Left lung (tissue), 10 donors: ENCODE measurements around the gene ISYNA1. TPM values are rescaled to one million over a fixed set of nuclear protein-coding genes. Genes with fewer than 3 reads are reported as not detected.
A peak's percentile ranks its signal among the peaks of the same experiment; 100 is the strongest.

Experiments
- ATAC-seq: fragments of 200-7000 bp; cut with Tn5 transposase; one replicate; pipeline ENCODE4 v1.9.1; 2020; ENCODE audit warnings: moderate library complexity
- DNase-seq, 4 donors: peaks; one replicate each; pipeline ENCODE4 v3.0.0-alpha.2; 2013 to 2020
- H3K27ac ChIP-seq, 2 donors: fragments of 200-600 bp; sonication (generic) in 1 of 2; one replicate each; pipeline versions ENCODE4 v1.5.0 to v1.8.0; 2020 to 2021
- H3K27me3 ChIP-seq, 2 donors: fragments of 200-600 bp; sonication (generic) in 1 of 2; one replicate each; pipeline versions ENCODE4 v1.5.0 to v1.8.0; 2020 to 2021
- H3K36me3 ChIP-seq, 2 donors: fragments of 200-600 bp; sonication (generic) in 1 of 2; one replicate each; pipeline versions ENCODE4 v1.5.0 to v1.8.0; 2020 to 2021
- H3K4me1 ChIP-seq, 2 donors: fragments of 200-600 bp; one replicate each; pipeline ENCODE4 v1.8.0; 2021
- H3K4me3 ChIP-seq, 2 donors: fragments of 200-600 bp; sonication (generic) in 1 of 2; one replicate each; pipeline versions ENCODE4 v1.5.0 to v1.8.0; 2020 to 2021; ENCODE audit warnings: mild to moderate bottlenecking in 1 of 2
- H3K9me3 ChIP-seq, 2 donors: fragments of 200-600 bp; sonication (generic) in 1 of 2; one replicate each; pipeline versions ENCODE4 v1.5.0 to v1.8.0; 2020 to 2021
- intact Hi-C, 2 donors: fragments of 100-400 bp; cut with DNase I; formaldehyde crosslinking; loops; one replicate each; pipeline versions ENCODE4 v1.11.2 to v1.14.2; 2022
- microRNA-seq, 2 donors: library from miRNA; unstranded; fragments of <30 nt; microRNA quantifications; one replicate each; pipeline ENCODE4, GENCODE V29; 2019
- polyA plus RNA-seq, 6 donors: library from polyadenylated mRNA; unstranded; fragments of 120-200 nt; gene quantifications; one replicate each; pipeline ENCODE4 v1.2.1, GENCODE V29; 2013; ENCODE audit not compliant: insufficient read length in 6 of 6
- total RNA-seq, 2 donors: library from RNA; stranded (reverse); fragmentation: NEBNext Ultra II Directional; extraction: Animal tissue kit (Norgen Biotek cat#: 25700); gene quantifications; one replicate each; pipeline ENCODE4 v1.2.1, GENCODE V29; 2021
- TF ChIP-seq, protein P1 (sequence below), 2 donors: fragments of 200-600 bp; sonication (generic) in 1 of 2; IDR thresholded peaks; one replicate each; pipeline versions ENCODE4 v1.5.0 to v1.8.0; 2021; ENCODE audit warnings: antibody characterized with exemption in 2 of 2
- donor health status: DM: no; HTN: yes; CAD: no.
- donor health status: DM: no; HTN: no; CAD: no.

The ISYNA1 gene
- total and polyA plus RNA-seq, 8 donors: 22.8 to 159 (median 119) TPM

DNA sequence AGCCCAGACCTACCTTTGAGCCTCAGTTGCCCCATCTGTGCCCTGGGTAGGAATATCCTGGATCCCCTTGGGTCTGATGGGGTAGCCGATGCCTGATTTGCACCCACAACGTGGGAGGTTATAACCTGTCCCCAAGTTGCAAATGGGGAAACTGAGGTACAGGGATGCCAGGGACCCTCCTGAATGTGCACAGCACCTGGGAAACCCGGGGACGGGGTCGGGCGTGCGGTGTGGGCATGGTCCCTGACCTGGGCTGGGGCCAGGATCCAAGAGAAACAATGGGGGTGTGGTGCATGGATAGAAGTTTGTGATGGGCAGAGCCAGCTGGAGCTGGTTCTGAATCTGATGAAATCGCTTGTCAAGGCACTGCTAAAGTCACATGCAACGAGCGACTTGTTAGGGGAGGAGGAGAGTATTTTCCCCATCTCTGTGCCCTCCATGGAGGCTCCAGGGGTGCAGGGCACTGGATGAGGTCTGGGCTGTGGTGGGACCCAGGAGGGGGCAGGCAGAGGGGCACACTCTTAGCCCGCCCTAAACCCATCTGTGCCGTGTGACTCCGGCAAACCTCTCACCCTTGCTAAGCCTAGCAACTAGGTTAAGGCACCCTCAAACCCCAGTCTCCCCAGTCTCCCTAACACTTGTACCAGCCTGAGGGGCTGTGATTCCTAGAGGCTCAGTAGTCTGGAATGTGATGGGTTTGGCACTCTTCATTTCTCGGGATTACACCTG, 51.2 kb downstream of the ISYNA1 start:
- H3K36me3 ChIP-seq: peaks cover 0 to 36% of the 10 kb centered on the region in 2 donors
- H3K27ac ChIP-seq: peak overlapping the region in 1 of 2 donors; percentile 80
- H3K9me3 ChIP-seq: no peaks in the 10 kb centered on the region
- TF ChIP-seq, protein P1, sequence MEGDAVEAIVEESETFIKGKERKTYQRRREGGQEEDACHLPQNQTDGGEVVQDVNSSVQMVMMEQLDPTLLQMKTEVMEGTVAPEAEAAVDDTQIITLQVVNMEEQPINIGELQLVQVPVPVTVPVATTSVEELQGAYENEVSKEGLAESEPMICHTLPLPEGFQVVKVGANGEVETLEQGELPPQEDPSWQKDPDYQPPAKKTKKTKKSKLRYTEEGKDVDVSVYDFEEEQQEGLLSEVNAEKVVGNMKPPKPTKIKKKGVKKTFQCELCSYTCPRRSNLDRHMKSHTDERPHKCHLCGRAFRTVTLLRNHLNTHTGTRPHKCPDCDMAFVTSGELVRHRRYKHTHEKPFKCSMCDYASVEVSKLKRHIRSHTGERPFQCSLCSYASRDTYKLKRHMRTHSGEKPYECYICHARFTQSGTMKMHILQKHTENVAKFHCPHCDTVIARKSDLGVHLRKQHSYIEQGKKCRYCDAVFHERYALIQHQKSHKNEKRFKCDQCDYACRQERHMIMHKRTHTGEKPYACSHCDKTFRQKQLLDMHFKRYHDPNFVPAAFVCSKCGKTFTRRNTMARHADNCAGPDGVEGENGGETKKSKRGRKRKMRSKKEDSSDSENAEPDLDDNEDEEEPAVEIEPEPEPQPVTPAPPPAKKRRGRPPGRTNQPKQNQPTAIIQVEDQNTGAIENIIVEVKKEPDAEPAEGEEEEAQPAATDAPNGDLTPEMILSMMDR (IDR thresholded peaks at IDR 0.05): no peak
- H3K4me1 ChIP-seq: peaks cover 12 to 68% of the 10 kb centered on the region in 2 donors
- no peak for DNase-seq
- no peaks in the 10 kb centered on the region for H3K27me3 ChIP-seq
- peak; percentile 5 for ATAC-seq
- intact Hi-C loops: no loop called here
- H3K4me3 ChIP-seq: peak overlapping the region; percentile 33 to 43

DNA sequence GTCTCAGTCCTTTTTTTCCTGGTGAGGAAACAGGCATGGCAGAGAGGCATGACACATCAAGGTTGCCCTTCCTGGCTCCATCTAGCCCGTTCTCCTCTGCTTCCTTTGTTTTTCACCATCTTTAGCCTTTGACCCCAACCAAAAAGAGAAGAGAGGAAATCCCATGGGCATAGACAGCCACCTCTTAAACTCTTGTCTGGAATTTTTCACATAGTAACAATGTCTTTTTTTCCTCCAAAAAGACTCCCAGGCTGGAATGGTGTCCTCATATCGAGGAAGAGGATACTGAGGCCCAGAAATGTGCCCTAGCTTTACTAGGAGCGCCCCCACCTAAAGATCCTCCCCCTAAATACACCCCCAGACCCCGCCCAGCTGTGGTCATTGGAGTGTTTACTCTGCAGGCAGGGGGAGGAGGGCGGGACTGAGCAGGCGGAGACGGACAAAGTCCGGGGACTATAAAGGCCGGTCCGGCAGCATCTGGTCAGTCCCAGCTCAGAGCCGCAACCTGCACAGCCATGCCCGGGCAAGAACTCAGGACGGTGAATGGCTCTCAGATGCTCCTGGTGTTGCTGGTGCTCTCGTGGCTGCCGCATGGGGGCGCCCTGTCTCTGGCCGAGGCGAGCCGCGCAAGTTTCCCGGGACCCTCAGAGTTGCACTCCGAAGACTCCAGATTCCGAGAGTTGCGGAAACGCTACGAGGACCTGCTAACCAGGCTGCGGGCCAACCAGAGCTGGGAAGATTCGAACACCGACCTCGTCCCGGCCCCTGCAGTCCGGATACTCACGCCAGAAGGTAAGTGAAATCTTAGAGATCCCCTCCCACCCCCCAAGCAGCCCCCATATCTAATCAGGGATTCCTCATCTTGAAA, 52.0 kb downstream of the ISYNA1 start, which contains the start of gene GDF15:
TSS of gene GDF15 (plus strand) at position 484 of the 868 bp plus-strand sequence. CDS start at position 516, 32 bp downstream.
- peak in 3 of 4 donors; percentile 70 to 91 (median 91) for DNase-seq
- Histone ChIP-seq H3K4me1 (peaks cover 12 to 65% of the 10 kb centered on the region in 2 donors), H3K27me3 (no peaks in the 10 kb centered on the region), H3K9me3 (no peaks in the 10 kb centered on the region), H3K27ac (peak within 1 kb of the TSS; percentile 2 to 80), H3K36me3 (peaks cover 0 to 28% of the 10 kb centered on the region in 2 donors), H3K4me3 (peak within 1 kb of the TSS; percentile 33 to 43)
- peak; percentile 77 for ATAC-seq
- intact Hi-C loops: no loop called here
- TF ChIP-seq, protein P1 (IDR thresholded peaks at IDR 0.05): peak; percentile 36 to 64

DNA sequence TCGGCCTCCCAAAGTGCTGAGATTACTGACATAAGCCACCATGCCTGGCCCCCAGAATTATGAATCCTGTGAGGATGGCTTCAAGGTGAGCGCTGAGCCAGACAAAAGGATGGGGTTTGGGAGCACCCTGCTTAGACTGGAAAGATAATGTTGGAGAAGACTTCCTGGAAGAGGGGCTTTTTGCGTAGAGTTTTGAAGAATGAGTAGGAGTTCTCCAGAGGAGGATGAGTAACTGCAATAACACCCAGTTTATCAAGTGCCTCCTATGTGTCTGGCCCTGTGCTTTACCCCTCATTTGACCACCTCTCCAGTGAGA, 52.6 kb downstream of the ISYNA1 start:
- no peak for ATAC-seq
- Histone ChIP-seq H3K27me3 (no peaks in the 10 kb centered on the region), H3K4me3 (no peak overlapping the region), H3K27ac (peak overlapping the region; percentile 2 to 80), H3K4me1 (peaks cover 12 to 65% of the 10 kb centered on the region in 2 donors), H3K9me3 (no peaks in the 10 kb centered on the region), H3K36me3 (peaks cover 0 to 22% of the 10 kb centered on the region in 2 donors)
- intact Hi-C loops: no loop called here
- TF ChIP-seq, protein P1 (IDR thresholded peaks at IDR 0.05): no peak
- DNase-seq: no peak

DNA sequence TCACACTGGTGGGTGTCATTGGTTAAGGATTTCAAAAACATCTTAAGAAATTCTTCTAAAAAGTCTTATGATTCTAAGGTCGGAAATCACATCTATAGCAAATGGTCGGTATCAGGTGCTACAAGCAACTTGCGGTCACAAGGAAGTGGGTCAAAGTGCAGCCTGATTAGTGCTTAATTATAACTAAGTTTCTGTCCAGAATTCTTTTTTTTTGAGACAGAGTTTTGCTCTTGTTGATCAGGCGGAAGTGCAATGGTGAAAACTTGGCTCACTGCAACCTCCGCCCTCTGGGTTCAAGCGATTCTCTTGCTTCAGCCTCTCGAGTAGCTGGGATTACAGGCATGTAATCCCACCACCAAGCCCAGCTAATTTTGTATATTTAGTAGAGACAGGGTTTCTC, 53.2 kb downstream of the ISYNA1 start:
- DNase-seq (no peak), ATAC-seq (no peak)
- H3K27ac ChIP-seq: no peak overlapping the region
- H3K9me3 ChIP-seq: no peaks in the 10 kb centered on the region
- H3K36me3 ChIP-seq: peaks cover 0 to 17% of the 10 kb centered on the region in 2 donors
- H3K4me3 ChIP-seq: no peak overlapping the region
- H3K4me1 ChIP-seq: peaks cover 16 to 65% of the 10 kb centered on the region in 2 donors
- intact Hi-C loops: no loop called here
- H3K27me3 ChIP-seq: no peaks in the 10 kb centered on the region
- TF ChIP-seq, protein P1 (IDR thresholded peaks at IDR 0.05): no peak

Small RNA genes lying within 50 kb of the gene (microRNA-seq; reads per million reads assigned to microRNA genes)
- gene MIR3189: 0 to 0.68 reads per million in 2 donors

Other genes with a start within 250 kb of the ISYNA1 start
- 10 to 100 TPM; 10.3 to 14.8 TPM for gene MPV17L2, start 244.9 kb downstream of the ISYNA1 start, total RNA-seq
- 1 to 10 TPM; 4.9 to 8.5 (median 6.8) TPM for gene MPV17L2, start 244.9 kb downstream of the ISYNA1 start, polyA plus RNA-seq
- 1 to 10 TPM; 3.1 to 4.4 TPM for gene RAB3A, start 234.1 kb downstream of the ISYNA1 start, total RNA-seq
- gene RAB3A, start 234.1 kb downstream of the ISYNA1 start, polyA plus RNA-seq: 1 to 10 TPM; 3.5 to 6.2 (median 4.4) TPM
- gene PDE4C, start 211.7 kb downstream of the ISYNA1 start, total RNA-seq: 10 to 100 TPM in 1 of 2 donors, 1 to 10 TPM in 1; 3.7 to 11.3 TPM
- gene PDE4C, start 211.7 kb downstream of the ISYNA1 start, polyA plus RNA-seq: 1 to 10 TPM; 1.3 to 6.2 (median 1.8) TPM
- 1 to 10 TPM; 3.0 to 5.8 TPM for gene IQCN, start 163.7 kb downstream of the ISYNA1 start, total RNA-seq
- gene IQCN, start 163.7 kb downstream of the ISYNA1 start, polyA plus RNA-seq: 10 to 100 TPM in 1 of 6 donors, 1 to 10 TPM in 5; 3.7 to 12.7 (median 8.1) TPM
- 100 to 1,000 TPM; 179 to 232 TPM for gene JUND, start 156.5 kb downstream of the ISYNA1 start, total RNA-seq
- 100 to 1,000 TPM in 2 of 6 donors, 10 to 100 TPM in 4; 43.1 to 191 (median 86.1) TPM for gene JUND, start 156.5 kb downstream of the ISYNA1 start, polyA plus RNA-seq
- 100 to 1,000 TPM in 1 of 2 donors, 10 to 100 TPM in 1; 87.8 to 121 TPM for gene LSM4, start 115.1 kb downstream of the ISYNA1 start, total RNA-seq
- gene LSM4, start 115.1 kb downstream of the ISYNA1 start, polyA plus RNA-seq: 10 to 100 TPM; 72.7 to 95.5 (median 78.7) TPM
- 10 to 100 TPM; 36.7 to 39.5 TPM for gene PGPEP1, start 97.5 kb downstream of the ISYNA1 start, total RNA-seq
- 10 to 100 TPM; 16.1 to 21.7 (median 20.0) TPM for gene PGPEP1, start 97.5 kb downstream of the ISYNA1 start, polyA plus RNA-seq
- gene GDF15, start 52.0 kb downstream of the ISYNA1 start, total RNA-seq: 100 to 1,000 TPM in 1 of 2 donors, 10 to 100 TPM in 1; 99.0 to 180 TPM
- gene GDF15, start 52.0 kb downstream of the ISYNA1 start, polyA plus RNA-seq: 10 to 100 TPM; 15.7 to 50.6 (median 30.7) TPM
- gene LRRC25, start 40.5 kb downstream of the ISYNA1 start, total RNA-seq: 10 to 100 TPM; 14.4 to 53.7 TPM
- gene LRRC25, start 40.5 kb downstream of the ISYNA1 start, polyA plus RNA-seq: 1 to 10 TPM; 1.3 to 1.9 (median 1.4) TPM
- gene SSBP4, start 18.7 kb downstream of the ISYNA1 start, total RNA-seq: 10 to 100 TPM; 49.8 to 79.9 TPM
- gene SSBP4, start 18.7 kb downstream of the ISYNA1 start, polyA plus RNA-seq: 10 to 100 TPM; 58.1 to 99.8 (median 75.6) TPM
- gene ELL, start 83.9 kb upstream of the ISYNA1 start, total RNA-seq: 10 to 100 TPM; 13.3 to 22.9 TPM
- 10 to 100 TPM in 1 of 6 donors, 1 to 10 TPM in 5; 8.5 to 10.1 (median 9.7) TPM for gene ELL, start 83.9 kb upstream of the ISYNA1 start, polyA plus RNA-seq
- 100 to 1,000 TPM; 176 to 195 TPM for gene FKBP8, start 105.4 kb upstream of the ISYNA1 start, total RNA-seq
- 100 to 1,000 TPM; 191 to 232 (median 218) TPM for gene FKBP8, start 105.4 kb upstream of the ISYNA1 start, polyA plus RNA-seq
- 10 to 100 TPM; 68.9 to 86.2 TPM for gene KXD1, start 119.7 kb upstream of the ISYNA1 start, total RNA-seq
- 10 to 100 TPM; 65.6 to 79.7 (median 70.3) TPM for gene KXD1, start 119.7 kb upstream of the ISYNA1 start, polyA plus RNA-seq
- 100 to 1,000 TPM; 922 to 971 TPM for gene UBA52, start 133.7 kb upstream of the ISYNA1 start, total RNA-seq
- 1,000 to 10,000 TPM in 1 of 6 donors, 100 to 1,000 TPM in 5; 875 to 1,008 (median 931) TPM for gene UBA52, start 133.7 kb upstream of the ISYNA1 start, polyA plus RNA-seq
- 10 to 100 TPM; 51.7 to 52.1 TPM for gene REX1BD, start 150.7 kb upstream of the ISYNA1 start, total RNA-seq
- 10 to 100 TPM; 20.4 to 42.9 (median 27.6) TPM for gene REX1BD, start 150.7 kb upstream of the ISYNA1 start, polyA plus RNA-seq
- 10 to 100 TPM; 22.5 to 44.7 TPM for gene CRLF1, start 168.7 kb upstream of the ISYNA1 start, total RNA-seq
- gene CRLF1, start 168.7 kb upstream of the ISYNA1 start, polyA plus RNA-seq: 100 to 1,000 TPM; 210 to 328 (median 252) TPM
- 1 to 10 TPM; 1.6 to 4.9 TPM for gene TMEM59L, start 174.7 kb upstream of the ISYNA1 start, total RNA-seq
- gene TMEM59L, start 174.7 kb upstream of the ISYNA1 start, polyA plus RNA-seq: 10 to 100 TPM; 31.8 to 41.9 (median 34.8) TPM
- 10 to 100 TPM in 1 of 2 donors, 1 to 10 TPM in 1; 9.0 to 10.4 TPM for gene KLHL26, start 198.9 kb upstream of the ISYNA1 start, total RNA-seq
- 1 to 10 TPM; 4.3 to 7.1 (median 5.9) TPM for gene KLHL26, start 198.9 kb upstream of the ISYNA1 start, polyA plus RNA-seq
- 10 to 100 TPM; 11.3 to 13.8 TPM for gene CRTC1, start 245.5 kb upstream of the ISYNA1 start, total RNA-seq
- gene CRTC1, start 245.5 kb upstream of the ISYNA1 start, polyA plus RNA-seq: 10 to 100 TPM; 13.8 to 23.9 (median 16.5) TPM